Adrenal gland (tissue), 5 donors: ENCODE results near the gene GPR173.
A peak's percentile ranks its signal among the peaks of the same experiment; 100 is the strongest.

Source experiments
- POLR2A ChIP-seq, 2 donors: fragments of 450-650 bp; IDR thresholded peaks; one replicate each; pipeline ENCODE4 v1.6.1; 2017; ENCODE audit warnings: antibody characterized with exemption in 2 of 2, mild to moderate bottlenecking in 2 of 2, moderate library complexity in 1 of 2
- TF ChIP-seq, protein P1 (sequence below), 6 experiments: fragments of 450-650 bp in 4 of 6; fragments of 200-600 bp in 2 of 6; sonication (generic) in 1 of 6; IDR thresholded peaks; 1 replicate in 5 of 6; 2 replicates in 1 of 6; pipeline versions ENCODE4 v1.5.1 to v1.8.0; 2016 to 2021; ENCODE audit warnings: antibody characterized with exemption in 6 of 6, mild to moderate bottlenecking in 2 of 6, moderate library complexity in 1 of 6
- donor health status: DM: no; HTN: no; CAD: no.

- TF ChIP-seq, protein P1, sequence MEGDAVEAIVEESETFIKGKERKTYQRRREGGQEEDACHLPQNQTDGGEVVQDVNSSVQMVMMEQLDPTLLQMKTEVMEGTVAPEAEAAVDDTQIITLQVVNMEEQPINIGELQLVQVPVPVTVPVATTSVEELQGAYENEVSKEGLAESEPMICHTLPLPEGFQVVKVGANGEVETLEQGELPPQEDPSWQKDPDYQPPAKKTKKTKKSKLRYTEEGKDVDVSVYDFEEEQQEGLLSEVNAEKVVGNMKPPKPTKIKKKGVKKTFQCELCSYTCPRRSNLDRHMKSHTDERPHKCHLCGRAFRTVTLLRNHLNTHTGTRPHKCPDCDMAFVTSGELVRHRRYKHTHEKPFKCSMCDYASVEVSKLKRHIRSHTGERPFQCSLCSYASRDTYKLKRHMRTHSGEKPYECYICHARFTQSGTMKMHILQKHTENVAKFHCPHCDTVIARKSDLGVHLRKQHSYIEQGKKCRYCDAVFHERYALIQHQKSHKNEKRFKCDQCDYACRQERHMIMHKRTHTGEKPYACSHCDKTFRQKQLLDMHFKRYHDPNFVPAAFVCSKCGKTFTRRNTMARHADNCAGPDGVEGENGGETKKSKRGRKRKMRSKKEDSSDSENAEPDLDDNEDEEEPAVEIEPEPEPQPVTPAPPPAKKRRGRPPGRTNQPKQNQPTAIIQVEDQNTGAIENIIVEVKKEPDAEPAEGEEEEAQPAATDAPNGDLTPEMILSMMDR (IDR thresholded peaks at IDR 0.05) = no peak
- TF ChIP-seq POLR2A (IDR thresholded peaks at IDR 0.05) = peak; percentile 7 to 87
Observed at GRCh38 chrX:53093748-53094581, 45.4 kb downstream of the GPR173 start, which contains the start of gene KANTR.
